Thoracic aorta endothelial cell (primary cell): ENCODE measurements around the gene TTC29. TPM values are rescaled to one million over a fixed set of nuclear protein-coding genes. Genes with fewer than 3 reads are reported as not detected.

Experiments used
- total RNA-seq: library from RNA; depleted of rRNA; stranded (reverse); fragments of >200 nt; gene quantifications from 2 replicates; pipeline ENCODE4 v1.2.3, GENCODE V29; 2012

TTC29 gene, protein sequence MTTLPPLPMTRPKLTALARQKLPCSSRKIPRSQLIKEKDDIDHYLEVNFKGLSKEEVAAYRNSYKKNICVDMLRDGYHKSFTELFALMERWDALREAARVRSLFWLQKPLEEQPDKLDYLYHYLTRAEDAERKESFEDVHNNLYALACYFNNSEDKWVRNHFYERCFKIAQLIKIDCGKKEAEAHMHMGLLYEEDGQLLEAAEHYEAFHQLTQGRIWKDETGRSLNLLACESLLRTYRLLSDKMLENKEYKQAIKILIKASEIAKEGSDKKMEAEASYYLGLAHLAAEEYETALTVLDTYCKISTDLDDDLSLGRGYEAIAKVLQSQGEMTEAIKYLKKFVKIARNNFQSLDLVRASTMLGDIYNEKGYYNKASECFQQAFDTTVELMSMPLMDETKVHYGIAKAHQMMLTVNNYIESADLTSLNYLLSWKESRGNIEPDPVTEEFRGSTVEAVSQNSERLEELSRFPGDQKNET
- total RNA-seq, result not detected in 2 replicates

DNA sequence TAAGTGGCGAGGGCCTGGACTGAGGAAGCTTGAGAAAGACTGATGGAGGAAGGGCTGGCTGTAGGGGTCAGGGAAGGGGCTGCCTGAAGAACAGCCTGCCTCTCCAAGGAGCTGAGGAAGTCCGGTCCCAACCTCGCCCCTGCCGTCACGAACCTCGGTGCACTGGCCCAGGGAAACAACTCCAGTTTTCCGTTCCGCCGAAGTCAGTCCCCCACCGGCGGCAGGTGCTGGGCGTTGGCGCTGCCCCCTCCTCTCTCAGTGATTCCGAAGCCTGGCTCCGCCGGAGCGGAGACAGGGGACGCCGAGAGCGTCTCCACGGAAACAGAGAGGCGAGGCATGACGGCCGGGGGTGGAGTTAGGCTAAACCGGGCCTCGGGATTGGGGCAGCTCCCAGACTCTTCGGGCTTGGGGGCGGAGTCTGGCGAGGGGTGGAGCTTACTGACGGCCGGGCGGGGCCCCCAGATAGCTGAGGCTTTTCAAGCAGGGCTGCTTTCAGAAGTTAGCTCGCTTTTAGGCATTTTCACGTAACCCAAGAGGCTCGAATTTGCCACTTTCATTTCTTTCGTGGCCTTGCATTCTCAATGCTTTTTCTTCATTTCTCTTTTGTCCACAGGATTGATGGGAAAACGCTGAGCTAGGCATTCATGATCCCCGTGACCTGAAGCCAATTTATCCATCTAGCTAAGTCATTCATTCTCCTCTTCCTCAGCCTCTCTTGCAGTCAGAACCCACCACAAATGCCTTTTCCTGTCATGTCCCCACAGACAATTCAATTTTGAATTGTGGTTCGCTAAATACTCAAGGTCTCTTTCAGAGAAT lies at the start of gene TTC29:
Gene TTC29, minus strand, starts transcription at position 309 of the 819 bp plus-strand sequence. CDS start 5,969 bp downstream, outside the sequence.

